ENCODE measurements around the gene MESP1.

DNA sequence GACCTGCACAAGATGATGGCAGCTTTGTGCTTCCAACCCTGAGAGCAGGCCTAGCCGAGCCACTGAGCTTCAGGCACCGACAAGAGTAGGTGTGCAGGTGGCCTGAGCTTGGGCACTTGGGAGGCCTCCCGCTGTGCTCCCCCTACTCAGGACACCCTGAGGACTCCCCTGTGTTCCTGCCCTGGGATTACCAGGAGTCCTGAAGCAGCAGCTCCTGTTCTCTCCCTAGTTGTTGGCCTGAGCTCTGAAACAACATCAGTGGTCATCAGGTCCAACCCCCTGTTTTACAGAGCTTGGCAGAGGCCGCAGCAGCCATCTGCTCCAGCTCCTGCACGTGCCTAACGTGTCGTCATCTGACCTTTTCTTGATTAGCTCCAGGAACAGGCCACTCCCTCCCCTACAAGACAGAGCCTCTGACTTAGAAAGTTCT is 17.0 kb upstream of the MESP1 start:
- no peak for TF ChIP-seq CTCF (IDR thresholded peaks at IDR 0.05)
- TF ChIP-seq POLR2A (IDR thresholded peaks at IDR 0.05), result no peak

All from right lobe of liver (tissue), 4 donors.